NCI-H146 treated with DMSO at 0.1 percent for 48 hours (cell line): ENCODE results near the gene BCR.
"Not testable (repeated sequence)": the region's sequence is repeated elsewhere in the genome, so short reads cannot be mapped to it uniquely, and the experiment has no call there.

Experiments used
- DNase-seq: peaks from one replicate; lab custom pipeline; 2025; ENCODE audit not compliant: unreplicated experiment; lab: John Stamatoyannopoulos, UW

BCR gene

GRCh38 chr22:23363683-23364082 is 183.4 kb downstream of the BCR start:
- no peak for DNase-seq

- no peak for DNase-seq
Observed at GRCh38 chr22:23364389-23364788, 184.1 kb downstream of the BCR start.

GRCh38 chr22:23365524-23365923 is 185.2 kb downstream of the BCR start:
- DNase-seq: no peak

- no peak for DNase-seq
Observed at GRCh38 chr22:23365961-23366360, 185.7 kb downstream of the BCR start.

GRCh38 chr22:23367196-23367595 is 186.9 kb downstream of the BCR start:
- not testable (repeated sequence) for DNase-seq
